Measurements from ENCODE around the gene SIGLECL1.

DNA sequence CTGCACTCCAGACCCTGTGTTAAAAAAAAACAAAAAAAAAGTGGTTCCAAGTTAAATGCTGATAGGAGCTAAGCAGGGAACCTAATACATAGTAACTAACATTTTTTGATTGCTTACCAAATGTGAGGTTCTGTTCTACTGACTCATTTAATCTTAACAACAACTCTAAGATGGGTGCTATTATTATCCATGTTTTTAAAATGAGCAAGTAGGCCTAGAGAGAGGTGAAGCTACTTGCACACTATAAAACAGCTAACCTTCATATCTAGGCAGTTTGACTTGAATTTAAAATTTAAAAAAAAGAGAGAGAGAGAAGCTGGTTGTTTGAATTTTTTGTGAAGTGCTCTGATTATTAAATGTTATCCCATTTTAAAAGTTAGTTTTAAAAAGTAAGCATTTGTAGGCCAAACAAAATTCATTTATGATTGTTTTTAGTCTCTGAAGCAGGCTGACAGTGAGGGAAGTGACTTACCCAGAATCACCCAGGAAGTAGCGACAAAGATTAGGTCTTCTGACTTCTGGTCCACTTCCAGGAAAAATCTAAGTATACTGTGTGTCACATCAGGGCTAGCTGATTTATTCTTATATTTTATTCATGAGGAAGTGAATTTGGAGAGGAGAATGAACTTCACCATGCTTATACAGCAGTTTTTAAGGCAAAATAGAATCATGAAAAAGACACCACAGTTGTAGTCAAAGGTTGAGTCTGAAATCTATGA is 2.4 kb downstream of the SIGLECL1 start:
- TF ChIP-seq POLR2A (IDR thresholded peaks at IDR 0.05; ENCODE audit: low read depth, low read length) (no peak), POLR2AphosphoS5 (IDR thresholded peaks at IDR 0.05; ENCODE audit: low read depth, low read length) (no peak), TAF1 (IDR thresholded peaks at IDR 0.05; ENCODE audit: low read depth, low read length) (no peak), PAX5 (IDR thresholded peaks at IDR 0.05; ENCODE audit: insufficient read depth, low read length, severe bottlenecking) (no peak), SPI1 (IDR thresholded peaks at IDR 0.05; ENCODE audit: low read depth, low read length) (no peak)

All from GM12891 (cell line).